GM23338 (cell line): ENCODE measurements around the gene KRTAP19-4. TPM values are rescaled to one million over a fixed set of nuclear protein-coding genes. Genes with fewer than 3 reads are reported as not detected.

Experiments
- ATAC-seq: fragments of 200-7000 bp; cut with Tn5 transposase; 3 replicates; pipeline ENCODE4 v1.9.1; 2020
- DNase-seq: peaks from one replicate; pipeline ENCODE4 v3.0.0-alpha.2; 2015; ENCODE audit warnings: low spot score
- H2AFZ ChIP-seq: fragments of 200-600 bp; sonication (generic); 2 replicates; pipeline ENCODE4 v1.8.0; 2016; ENCODE audit warnings: antibody characterized with exemption, mild to moderate bottlenecking, moderate library complexity
- H3F3A ChIP-seq: fragments of 200-600 bp; sonication (generic); replicated peaks from 2 replicates; pipeline ENCODE4 v1.8.0; 2017; ENCODE audit warnings: antibody characterized with exemption, mixed run types, low read depth
- H3K27ac ChIP-seq: fragments of 200-600 bp; sonication (generic); 2 replicates; pipeline ENCODE4 v1.6.1; 2016; ENCODE audit warnings: low read depth
- H3K27me3 ChIP-seq: fragments of 200-600 bp; sonication (generic); 2 replicates; pipeline ENCODE4 v1.8.0; 2016; ENCODE audit warnings: mild to moderate bottlenecking, mixed run types, moderate library complexity; ENCODE audit not compliant: insufficient read depth
- H3K36me3 ChIP-seq: fragments of 200-600 bp; sonication (generic); 2 replicates; pipeline ENCODE4 v1.8.0; 2016; ENCODE audit warnings: mild to moderate bottlenecking; ENCODE audit not compliant: insufficient read depth
- H3K4me1 ChIP-seq: fragments of 200-600 bp; sonication (generic); 2 replicates; pipeline ENCODE4 v1.8.0; 2016; ENCODE audit warnings: mild to moderate bottlenecking, moderate library complexity; ENCODE audit not compliant: insufficient read depth
- H3K4me2 ChIP-seq: fragments of 200-600 bp; sonication (generic); 2 replicates; pipeline ENCODE4 v1.7.1; 2017; ENCODE audit warnings: mixed run types
- H3K4me3 ChIP-seq: fragments of 200-600 bp; sonication (generic); 2 replicates; pipeline ENCODE4 v1.6.1; 2016; ENCODE audit warnings: mixed run types
- H3K79me2 ChIP-seq: fragments of 200-600 bp; sonication (generic); replicated peaks from 2 replicates; pipeline ENCODE4 v1.8.0; 2017; ENCODE audit warnings: mild to moderate bottlenecking; ENCODE audit not compliant: insufficient read depth
- H3K9me2 ChIP-seq: fragments of 200-600 bp; sonication (generic); 2 replicates; pipeline ENCODE4 v1.8.0; 2017; ENCODE audit not compliant: insufficient read depth
- H4K20me1 ChIP-seq: fragments of 200-600 bp; sonication (generic); replicated peaks from 2 replicates; pipeline ENCODE4 v1.8.0; 2017; ENCODE audit warnings: mild to moderate bottlenecking; ENCODE audit not compliant: insufficient read depth
- H3K27ac Mint-ChIP-seq: 2 replicates; pipeline ENCODE4 v1.8.0; 2020; ENCODE audit warnings: inconsistent platforms, mild to moderate bottlenecking, moderate library complexity, mixed read lengths
- H3K27me3 Mint-ChIP-seq: 3 replicates; pipeline ENCODE4 v1.8.0; 2022; ENCODE audit warnings: low read depth, mild to moderate bottlenecking, moderate library complexity, mixed read lengths, inconsistent platforms; ENCODE audit not compliant: insufficient read depth, poor library complexity
- H3K36me3 Mint-ChIP-seq: 3 replicates; pipeline ENCODE4 v1.8.0; 2021; ENCODE audit warnings: low read depth, mild to moderate bottlenecking, inconsistent platforms, moderate library complexity, mixed read lengths
- H3K4me1 Mint-ChIP-seq: 3 replicates; pipeline ENCODE4 v1.8.0; 2020; ENCODE audit warnings: mild to moderate bottlenecking, inconsistent platforms, mixed read lengths
- H3K4me3 Mint-ChIP-seq: 3 replicates; pipeline ENCODE4 v1.8.0; 2021; ENCODE audit warnings: moderate library complexity, mild to moderate bottlenecking, inconsistent platforms, mixed read lengths
- H3K9me3 Mint-ChIP-seq: 3 replicates; pipeline ENCODE4 v1.8.0; 2020; ENCODE audit warnings: moderate library complexity, mild to moderate bottlenecking, inconsistent platforms, mixed read lengths
- CREB1 ChIP-seq: fragments of 250-450 bp; sonication (Bioruptor Pico); IDR thresholded peaks from 2 replicates; pipeline ENCODE4 v1.5.0; 2020; ENCODE audit warnings: low read depth, mild to moderate bottlenecking, moderate library complexity
- CTCF ChIP-seq, 2 experiments: fragments of 200-600 bp in 1 of 2; sonication (generic) in 1 of 2; conservative IDR thresholded peaks; 2 replicates each; pipeline versions ENCODE4 v1.5.1 to v1.6.1; 2016 to 2017; ENCODE audit warnings: antibody characterized with exemption in 2 of 2, low read depth in 2 of 2, mild to moderate bottlenecking in 2 of 2, moderate library complexity in 1 of 2
- EZH2 ChIP-seq: fragments of 200-600 bp; sonication (generic); IDR thresholded peaks from one replicate; pipeline ENCODE4 v1.8.0; 2017; ENCODE audit warnings: antibody characterized with exemption, mild to moderate bottlenecking, low read depth; ENCODE audit not compliant: unreplicated experiment
- EZH2phosphoT487 ChIP-seq: fragments of 200-600 bp; sonication (generic); IDR thresholded peaks from one replicate; pipeline ENCODE4 v1.8.1; 2018; ENCODE audit warnings: antibody characterized with exemption; ENCODE audit not compliant: unreplicated experiment
- JUNB ChIP-seq: IDR thresholded peaks from one replicate; pipeline ENCODE4 v1.6.1; 2016; ENCODE audit warnings: antibody characterized with exemption; ENCODE audit not compliant: unreplicated experiment
- NANOG ChIP-seq: IDR thresholded peaks from 2 replicates; pipeline ENCODE4 v1.6.1; 2016; ENCODE audit warnings: antibody characterized with exemption, borderline replicate concordance
- POLR2AphosphoS5 ChIP-seq: IDR thresholded peaks from 2 replicates; pipeline ENCODE4 v1.6.1; 2016; ENCODE audit warnings: antibody characterized with exemption, low read depth
- REST ChIP-seq: IDR thresholded peaks from one replicate; pipeline ENCODE4 v1.6.1; 2018; ENCODE audit warnings: antibody characterized with exemption; ENCODE audit not compliant: unreplicated experiment
- ZNF114 ChIP-seq: fragments of 250-450 bp; sonication (Bioruptor Pico); IDR thresholded peaks from 2 replicates; pipeline ENCODE4 v1.5.0; 2020; ENCODE audit warnings: mild to moderate bottlenecking, moderate library complexity
- ZNF331 ChIP-seq: fragments of 250-450 bp; sonication (Bioruptor Pico); IDR thresholded peaks from 2 replicates; pipeline ENCODE4 v1.5.0; 2020; ENCODE audit warnings: low read depth, mild to moderate bottlenecking, moderate library complexity
- ZNF462 ChIP-seq: fragments of 250-450 bp; sonication (Bioruptor Pico); IDR thresholded peaks from 2 replicates; pipeline ENCODE4 v1.5.0; 2020; ENCODE audit warnings: mild to moderate bottlenecking, moderate library complexity
- polyA plus RNA-seq: library from polyadenylated mRNA; unstranded; fragments of >200 nt; fragmentation: Nextera tagmentation; extraction: Ambion mirVana; gene quantifications from 2 replicates; pipeline ENCODE4 v1.2.1, GENCODE V29; 2016
- total RNA-seq: library from RNA; depleted of rRNA; stranded (reverse); fragments of >200 nt; shearing (Covaris generic); gene quantifications from 2 replicates; pipeline ENCODE4 v1.2.3, GENCODE V29; 2014

The KRTAP19-4 gene
- total and polyA plus RNA-seq, 2 experiments from 2014 or later: not detected

- Histone ChIP-seq H3K36me3 (no peaks in the 10 kb centered on the region), H3K9me2 (no peaks in the 10 kb centered on the region), H3K27ac (no peak within 1 kb of the TSS), H3K4me1 (no peaks in the 10 kb centered on the region), H2AFZ (no peak within 1 kb of the TSS), H3K27me3 (no peaks in the 10 kb centered on the region), H4K20me1 (no peaks in the 10 kb centered on the region), H3K4me2 (no peak within 1 kb of the TSS), H3F3A (no peaks in the 10 kb centered on the region), H3K79me2 (no peaks in the 10 kb centered on the region), H3K4me3 (no peak within 1 kb of the TSS)
- 0 out of 3 replicates have a peak, but pooled peaks cover 3% of the 10 kb centered on the region for H3K36me3 Mint-ChIP-seq
- peaks cover 3% of the 10 kb centered on the region; the same call in 2 of the 3 replicates for H3K4me1 Mint-ChIP-seq
- no peaks in the 10 kb centered on the region for H3K27me3 Mint-ChIP-seq
- H3K9me3 Mint-ChIP-seq: peaks cover 5% of the 10 kb centered on the region; the same call in 1 of the 3 replicates
- DNase-seq (no peak), ATAC-seq (no peak)
- no peak within 1 kb of the TSS for H3K27ac Mint-ChIP-seq
- no peak for TF ChIP-seq JUNB
- no peak within 1 kb of the TSS for H3K4me3 Mint-ChIP-seq
Measured at GRCh38 chr21:30480145-30480544, 16.8 kb downstream of the KRTAP19-4 start, which contains the start of gene KRTAP19-1. TSS of gene KRTAP19-1 (minus strand) at chr21:30480367. CDS start at chr21:30480317, 50 bp downstream.

GRCh38 chr21:30479259-30479658, 17.7 kb downstream of the KRTAP19-4 start:
- Mint-ChIP-seq H3K27ac (no peak overlapping the region), H3K4me3 (no peak overlapping the region), H3K27me3 (no peaks in the 10 kb centered on the region), H3K9me3 (no peaks in the 10 kb centered on the region), H3K36me3 (no peaks in the 10 kb centered on the region), H3K4me1 (peaks cover 3% of the 10 kb centered on the region; the same call in 2 of the 3 replicates)
- no peaks in the 10 kb centered on the region for H3K9me2 ChIP-seq
- DNase-seq: no peak
- no peaks in the 10 kb centered on the region for H3K27me3 ChIP-seq
- no peak for ATAC-seq
- no peaks in the 10 kb centered on the region for H3K79me2 ChIP-seq
- H4K20me1 ChIP-seq: no peaks in the 10 kb centered on the region
- no peaks in the 10 kb centered on the region for H3K36me3 ChIP-seq
- no peaks in the 10 kb centered on the region for H3F3A ChIP-seq
- no peak overlapping the region for H3K4me3 ChIP-seq
- H3K4me1 ChIP-seq: no peaks in the 10 kb centered on the region
- no peak overlapping the region for H3K4me2 ChIP-seq
- H2AFZ ChIP-seq: no peak overlapping the region
- no peak overlapping the region for H3K27ac ChIP-seq
- TF ChIP-seq CREB1 (CRISPR knock-in tag): no peak
- no peak for TF ChIP-seq EZH2phosphoT487
- TF ChIP-seq ZNF331 (CRISPR knock-in tag): no peak
- no peak for TF ChIP-seq NANOG
- no peak for TF ChIP-seq EZH2
- TF ChIP-seq CTCF (conservative IDR thresholded peaks at IDR 0.05; ENCODE audit: low read depth in 2 of 2): no peak
- no peak for TF ChIP-seq POLR2AphosphoS5
- TF ChIP-seq ZNF462 (CRISPR knock-in tag): no peak
- no peak for TF ChIP-seq JUNB
- no peak for TF ChIP-seq ZNF114
- no peak for TF ChIP-seq REST
